ENCODE results near the gene PPP3CA. TPM values are rescaled to one million over a fixed set of nuclear protein-coding genes. Genes with fewer than 3 reads are reported as not detected.

The PPP3CA gene
- polyA plus RNA-seq, 4 donors: 33.0 to 49.7 (median 45.2) TPM

GRCh38 chr4:101332424-101332823 is 14.9 kb downstream of the PPP3CA start:
- DNase-seq (ENCODE audit: low read depth in 4 of 4, low spot score in 3 of 4): no peak

GRCh38 chr4:101331017-101331416 is 16.3 kb downstream of the PPP3CA start:
- DNase-seq (ENCODE audit: low read depth in 4 of 4, low spot score in 3 of 4): no peak

GRCh38 chr4:101329592-101329991 is 17.7 kb downstream of the PPP3CA start:
- no peak for DNase-seq (ENCODE audit: low read depth in 4 of 4, low spot score in 3 of 4)

- DNase-seq (ENCODE audit: low read depth in 4 of 4, low spot score in 3 of 4): no peak
Measured at GRCh38 chr4:101328063-101328602, 19.2 kb downstream of the PPP3CA start.

- DNase-seq (ENCODE audit: low read depth in 4 of 4, low spot score in 3 of 4): no peak
Measured at GRCh38 chr4:101326576-101326975, 20.8 kb downstream of the PPP3CA start.

- DNase-seq (ENCODE audit: low read depth in 4 of 4, low spot score in 3 of 4): no peak
Measured at GRCh38 chr4:101322743-101323142, 24.6 kb downstream of the PPP3CA start.

- DNase-seq (ENCODE audit: low read depth in 4 of 4, low spot score in 3 of 4): no peak
Measured at GRCh38 chr4:101321481-101322042, 25.8 kb downstream of the PPP3CA start.

GRCh38 chr4:101315786-101316185 is 31.5 kb downstream of the PPP3CA start:
- DNase-seq (ENCODE audit: low read depth in 4 of 4, low spot score in 3 of 4): no peak

GRCh38 chr4:101315041-101315440 is 32.3 kb downstream of the PPP3CA start:
- DNase-seq (ENCODE audit: low read depth in 4 of 4, low spot score in 3 of 4): no peak

- DNase-seq (ENCODE audit: low read depth in 4 of 4, low spot score in 3 of 4): no peak
Measured at GRCh38 chr4:101309925-101310324, 37.4 kb downstream of the PPP3CA start.

GRCh38 chr4:101307899-101308298 is 39.4 kb downstream of the PPP3CA start:
- DNase-seq (ENCODE audit: low read depth in 4 of 4, low spot score in 3 of 4): no peak

- no peak for DNase-seq (ENCODE audit: low read depth in 4 of 4, low spot score in 3 of 4)
Measured at GRCh38 chr4:101306764-101307615, 40.3 kb downstream of the PPP3CA start.

GRCh38 chr4:101306225-101306624 is 41.1 kb downstream of the PPP3CA start:
- DNase-seq (ENCODE audit: low read depth in 4 of 4, low spot score in 3 of 4): no peak

GRCh38 chr4:101304916-101305315 is 42.4 kb downstream of the PPP3CA start:
- no peak for DNase-seq (ENCODE audit: low read depth in 4 of 4, low spot score in 3 of 4)

GRCh38 chr4:101299899-101300540 is 47.3 kb downstream of the PPP3CA start:
- DNase-seq (ENCODE audit: low read depth in 4 of 4, low spot score in 3 of 4): no peak

GRCh38 chr4:101299021-101299420 is 48.3 kb downstream of the PPP3CA start:
- DNase-seq (ENCODE audit: low read depth in 4 of 4, low spot score in 3 of 4): no peak

- DNase-seq (ENCODE audit: low read depth in 4 of 4, low spot score in 3 of 4): no peak
Measured at GRCh38 chr4:101295691-101296090, 51.6 kb downstream of the PPP3CA start.

GRCh38 chr4:101294597-101294996 is 52.7 kb downstream of the PPP3CA start:
- no peak for DNase-seq (ENCODE audit: low read depth in 4 of 4, low spot score in 3 of 4)

GRCh38 chr4:101292901-101293300 is 54.4 kb downstream of the PPP3CA start:
- no peak for DNase-seq (ENCODE audit: low read depth in 4 of 4, low spot score in 3 of 4)

GRCh38 chr4:101292214-101292613 is 55.1 kb downstream of the PPP3CA start:
- DNase-seq (ENCODE audit: low read depth in 4 of 4, low spot score in 3 of 4): no peak

GRCh38 chr4:101291198-101291597 is 56.1 kb downstream of the PPP3CA start:
- DNase-seq (ENCODE audit: low read depth in 4 of 4, low spot score in 3 of 4): no peak
